Esophagus squamous epithelium (tissue), 5 donors: ENCODE measurements around the gene ARMC9. TPM values are rescaled to one million over a fixed set of nuclear protein-coding genes. Genes with fewer than 3 reads are reported as not detected.

Source experiments
- DNase-seq: peaks from one replicate; lab custom pipeline; 2025; lab: John Stamatoyannopoulos, UW
- H3K27ac ChIP-seq, 4 donors: fragments of 200-600 bp; sonication (generic); one replicate each; pipeline ENCODE4 v1.5.1; 2016 to 2019; ENCODE audit warnings: mild to moderate bottlenecking in 1 of 4
- H3K27me3 ChIP-seq, 4 donors: fragments of 200-600 bp; sonication (generic); 1 replicate in 3 of 4; 2 replicates in 1 of 4; pipeline versions ENCODE4 v1.5.1 to v1.6.0; 2017 to 2021; ENCODE audit warnings: antibody characterized with exemption in 1 of 4
- H3K36me3 ChIP-seq, 3 donors: fragments of 200-600 bp; sonication (generic); one replicate each; pipeline ENCODE4 v1.5.1; 2016 to 2019
- H3K4me1 ChIP-seq, 3 donors: fragments of 200-600 bp; sonication (generic); one replicate each; pipeline ENCODE4 v1.5.1; 2017 to 2019
- H3K4me3 ChIP-seq, 4 donors: fragments of 200-600 bp; sonication (generic); 1 replicate in 3 of 4; 2 replicates in 1 of 4; pipeline ENCODE4 v1.5.1; 2016 to 2019; ENCODE audit warnings: mild to moderate bottlenecking in 2 of 4, moderate library complexity in 1 of 4
- H3K9me3 ChIP-seq, 3 donors: fragments of 200-600 bp; sonication (generic); one replicate each; pipeline ENCODE4 v1.5.1; 2016 to 2019
- CTCF ChIP-seq, 6 experiments: fragments of 450-650 bp in 4 of 6; fragments of 200-600 bp in 2 of 6; sonication (generic) in 2 of 6; IDR thresholded peaks; one replicate each; pipeline ENCODE4 v1.5.1; 2016 to 2019; ENCODE audit warnings: antibody characterized with exemption in 6 of 6, mild to moderate bottlenecking in 4 of 6, moderate library complexity in 4 of 6
- POLR2A ChIP-seq, 4 donors: fragments of 450-650 bp; IDR thresholded peaks; one replicate each; pipeline ENCODE4 v1.6.1; 2017; ENCODE audit warnings: antibody characterized with exemption in 4 of 4, mild to moderate bottlenecking in 4 of 4, moderate library complexity in 3 of 4
- WGBS, 2 donors: methylation state at CpG; one replicate each; pipeline ENCODE4 v1.1.5; 2018; 5-methylcytosine and 5-hydroxymethylcytosine counted together
- intact Hi-C: fragments of 100-400 bp; cut with DNase I; formaldehyde crosslinking; loops from one replicate; pipeline ENCODE4 v1.15.0; 2022
- total RNA-seq, 4 donors: library from RNA; depleted of rRNA; stranded (reverse); fragments of >200 nt; gene quantifications; one replicate each; pipeline ENCODE4 v1.1.0, GENCODE V29; 2016
- donor health status: DM: yes; HTN: yes; CAD: no.

Gene ARMC9
- total RNA-seq, 4 donors from 2014 or later, result 2.1 to 13.9 (median 3.9) TPM

- DNase-seq, result no peak
- Histone ChIP-seq H3K27ac (no peak overlapping the region), H3K27me3 (no peaks in the 10 kb centered on the region), H3K9me3 (no peaks in the 10 kb centered on the region), H3K36me3 (peaks cover 0 to 100% (median 15%) of the 10 kb centered on the region in 3 donors), H3K4me3 (no peak overlapping the region), H3K4me1 (peaks cover 0 to 3% (median 0%) of the 10 kb centered on the region in 3 donors)
- TF ChIP-seq CTCF (IDR thresholded peaks at IDR 0.05), result no peak
- TF ChIP-seq POLR2A (IDR thresholded peaks at IDR 0.05), result no peak
- WGBS, 2 donors, result 76 to 85% methylated on average over 6 of the region's 6 CpGs
- intact Hi-C loops, result no loop called here
These were observed 30.5 kb upstream of the ARMC9 start for GRCh38 chr2:231167745-231168459.

GRCh38 chr2:231168460-231169139 is 29.8 kb upstream of the ARMC9 start:
- Histone ChIP-seq H3K27me3 (no peaks in the 10 kb centered on the region), H3K27ac (no peak overlapping the region), H3K9me3 (no peaks in the 10 kb centered on the region), H3K36me3 (peaks cover 0 to 100% (median 15%) of the 10 kb centered on the region in 3 donors), H3K4me3 (no peak overlapping the region), H3K4me1 (peaks cover 0 to 3% (median 0%) of the 10 kb centered on the region in 3 donors)
- intact Hi-C loops, result no loop called here
- 82 to 83% methylated on average over 4 of the region's 4 CpGs for WGBS, 2 donors
- no peak for DNase-seq
- TF ChIP-seq POLR2A (IDR thresholded peaks at IDR 0.05) (no peak), CTCF (IDR thresholded peaks at IDR 0.05) (no peak)

- H3K4me3 ChIP-seq, result no peak overlapping the region
- H3K27ac ChIP-seq, result no peak overlapping the region
- peaks cover 0 to 3% (median 0%) of the 10 kb centered on the region in 3 donors for H3K4me1 ChIP-seq
- intact Hi-C loops, result no loop called here
- TF ChIP-seq POLR2A (IDR thresholded peaks at IDR 0.05) (no peak), CTCF (IDR thresholded peaks at IDR 0.05) (no peak)
- WGBS, 2 donors, result 85 to 87% methylated on average over 3 of the region's 3 CpGs
- no peaks in the 10 kb centered on the region for H3K27me3 ChIP-seq
- no peaks in the 10 kb centered on the region for H3K9me3 ChIP-seq
- H3K36me3 ChIP-seq, result peaks cover 0 to 92% (median 15%) of the 10 kb centered on the region in 3 donors
- no peak for DNase-seq
These were observed 28.9 kb upstream of the ARMC9 start for GRCh38 chr2:231169488-231169887.

GRCh38 chr2:231170055-231170454 is 28.4 kb upstream of the ARMC9 start:
- Histone ChIP-seq H3K27me3 (no peaks in the 10 kb centered on the region), H3K36me3 (peaks cover 0 to 91% (median 15%) of the 10 kb centered on the region in 3 donors), H3K4me1 (peaks cover 0 to 3% (median 0%) of the 10 kb centered on the region in 3 donors), H3K4me3 (no peak overlapping the region), H3K9me3 (no peaks in the 10 kb centered on the region), H3K27ac (no peak overlapping the region)
- no peak for DNase-seq
- TF ChIP-seq CTCF (IDR thresholded peaks at IDR 0.05) (no peak), POLR2A (IDR thresholded peaks at IDR 0.05) (no peak)
- intact Hi-C loops, result no loop called here
- 68 to 79% methylated on average over 1 of the region's 1 CpG for WGBS, 2 donors

GRCh38 chr2:231172025-231172424 is 26.4 kb upstream of the ARMC9 start:
- no peak for TF ChIP-seq POLR2A (IDR thresholded peaks at IDR 0.05)
- no peak for TF ChIP-seq CTCF (IDR thresholded peaks at IDR 0.05)
- Histone ChIP-seq H3K4me3 (no peak overlapping the region), H3K4me1 (peaks cover 0 to 3% (median 0%) of the 10 kb centered on the region in 3 donors), H3K9me3 (no peaks in the 10 kb centered on the region), H3K36me3 (peaks cover 0 to 83% (median 2%) of the 10 kb centered on the region in 3 donors), H3K27ac (no peak overlapping the region), H3K27me3 (no peaks in the 10 kb centered on the region)
- DNase-seq, result no peak
- intact Hi-C loops, result no loop called here
- WGBS, 2 donors, result 82 to 92% methylated on average over 3 of the region's 3 CpGs
